GM12872 (cell line): ENCODE data around the gene MCIDAS.

ENCODE experiments used
- TF ChIP-seq, protein P1 (sequence below): IDR thresholded peaks from 3 replicates; pipeline ENCODE4 v1.5.1; 2011; ENCODE audit warnings: low read depth, mild to moderate bottlenecking, low read length, moderate library complexity; ENCODE audit not compliant: insufficient read depth

Gene MCIDAS

DNA sequence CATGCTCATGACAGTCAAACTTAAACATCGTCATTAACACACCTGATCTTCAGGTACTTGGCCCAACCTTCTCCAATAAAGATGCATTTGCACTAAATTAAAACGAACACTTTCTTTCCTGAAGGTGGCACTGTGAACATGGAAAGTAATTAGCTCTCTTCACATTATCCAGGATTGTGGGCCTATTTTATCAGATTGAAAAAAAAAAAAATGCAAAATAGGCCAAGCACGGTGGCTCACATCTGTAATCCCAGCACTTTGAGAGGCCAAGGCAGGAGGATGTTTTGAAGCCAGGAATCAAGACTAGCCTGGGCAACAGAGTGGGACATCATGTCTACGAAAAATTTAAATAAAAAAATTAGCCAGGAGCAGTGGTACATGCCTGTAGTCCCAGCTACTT lies 39.7 kb downstream of the MCIDAS start:
- TF ChIP-seq, protein P1, sequence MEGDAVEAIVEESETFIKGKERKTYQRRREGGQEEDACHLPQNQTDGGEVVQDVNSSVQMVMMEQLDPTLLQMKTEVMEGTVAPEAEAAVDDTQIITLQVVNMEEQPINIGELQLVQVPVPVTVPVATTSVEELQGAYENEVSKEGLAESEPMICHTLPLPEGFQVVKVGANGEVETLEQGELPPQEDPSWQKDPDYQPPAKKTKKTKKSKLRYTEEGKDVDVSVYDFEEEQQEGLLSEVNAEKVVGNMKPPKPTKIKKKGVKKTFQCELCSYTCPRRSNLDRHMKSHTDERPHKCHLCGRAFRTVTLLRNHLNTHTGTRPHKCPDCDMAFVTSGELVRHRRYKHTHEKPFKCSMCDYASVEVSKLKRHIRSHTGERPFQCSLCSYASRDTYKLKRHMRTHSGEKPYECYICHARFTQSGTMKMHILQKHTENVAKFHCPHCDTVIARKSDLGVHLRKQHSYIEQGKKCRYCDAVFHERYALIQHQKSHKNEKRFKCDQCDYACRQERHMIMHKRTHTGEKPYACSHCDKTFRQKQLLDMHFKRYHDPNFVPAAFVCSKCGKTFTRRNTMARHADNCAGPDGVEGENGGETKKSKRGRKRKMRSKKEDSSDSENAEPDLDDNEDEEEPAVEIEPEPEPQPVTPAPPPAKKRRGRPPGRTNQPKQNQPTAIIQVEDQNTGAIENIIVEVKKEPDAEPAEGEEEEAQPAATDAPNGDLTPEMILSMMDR: 0 out of 3 replicates have a peak, but pooled peaks have one; percentile 25

DNA sequence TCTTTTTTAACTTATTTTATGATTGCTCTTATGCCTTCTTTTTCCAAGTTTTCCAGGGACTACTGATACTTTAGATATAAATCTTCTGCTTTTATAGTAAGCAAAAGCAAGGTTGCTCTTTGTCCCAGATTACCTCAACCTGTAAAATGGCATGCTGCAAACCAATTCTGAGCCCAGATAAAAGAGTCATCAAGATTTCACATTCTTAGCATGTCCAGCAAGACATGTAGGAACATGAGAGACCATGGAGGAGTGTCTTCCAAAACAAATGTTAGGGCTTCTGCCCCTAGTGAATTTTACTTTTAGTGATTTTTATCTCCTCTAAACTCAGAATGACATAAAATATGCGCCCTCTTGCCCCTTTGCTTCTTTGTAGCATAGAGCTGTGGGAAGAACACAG lies 47.1 kb downstream of the MCIDAS start:
- TF ChIP-seq, protein P1: no peak

- TF ChIP-seq, protein P1: no peak
These were observed 50.0 kb downstream of the MCIDAS start for GRCh38 chr5:55177078-55177477.

DNA sequence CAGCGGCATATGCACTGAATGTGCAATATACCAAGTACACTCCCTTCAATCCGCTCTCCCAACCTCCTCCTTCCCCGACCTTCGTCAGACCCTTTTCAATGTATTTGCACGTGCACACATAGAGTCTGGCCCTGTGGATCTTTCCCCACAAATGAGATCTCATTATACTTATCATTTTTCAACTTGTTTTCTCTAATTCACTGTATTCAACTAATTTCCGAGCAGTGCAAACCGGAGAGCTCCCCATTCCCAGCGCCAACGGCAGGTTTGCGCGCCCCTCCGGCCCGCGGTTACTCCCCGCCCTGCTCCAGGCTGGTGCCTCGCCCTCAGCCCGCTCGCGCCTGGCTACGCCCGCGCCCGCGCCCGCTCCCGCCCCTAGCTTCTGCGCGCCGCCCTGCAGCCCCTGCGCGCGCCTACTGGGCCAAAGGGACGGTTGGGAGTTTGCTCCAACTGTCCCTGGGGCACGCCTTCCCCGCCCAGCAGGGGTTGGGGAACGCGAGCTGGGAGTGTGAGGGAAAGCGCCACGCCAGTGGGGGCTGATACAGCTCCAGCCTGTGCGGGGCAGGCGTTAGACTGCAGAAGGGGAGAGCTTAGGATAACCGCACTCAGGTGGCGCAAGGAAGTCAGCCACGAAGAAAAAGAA lies 50.8 kb downstream of the MCIDAS start:
- TF ChIP-seq, protein P1: no peak

DNA sequence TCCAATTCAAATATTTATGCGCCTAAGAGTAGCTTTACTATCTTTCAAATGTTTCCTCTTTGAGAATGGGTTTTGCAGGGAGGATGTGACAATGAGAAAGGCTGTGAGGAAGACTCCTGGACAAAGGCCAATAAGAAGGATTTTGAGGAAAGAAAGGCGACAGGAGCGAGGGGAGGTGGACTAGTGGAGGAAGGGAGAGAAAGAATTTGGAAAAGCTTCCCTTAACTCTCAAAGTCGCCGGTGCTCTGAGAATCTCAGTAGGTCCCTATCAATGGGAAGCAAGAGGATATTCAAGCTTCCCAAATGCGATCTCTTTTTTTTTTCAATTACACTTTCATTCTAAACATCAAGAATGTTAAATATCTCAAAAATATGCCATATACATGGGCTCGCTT lies 51.3 kb downstream of the MCIDAS start:
- TF ChIP-seq, protein P1: no peak

DNA sequence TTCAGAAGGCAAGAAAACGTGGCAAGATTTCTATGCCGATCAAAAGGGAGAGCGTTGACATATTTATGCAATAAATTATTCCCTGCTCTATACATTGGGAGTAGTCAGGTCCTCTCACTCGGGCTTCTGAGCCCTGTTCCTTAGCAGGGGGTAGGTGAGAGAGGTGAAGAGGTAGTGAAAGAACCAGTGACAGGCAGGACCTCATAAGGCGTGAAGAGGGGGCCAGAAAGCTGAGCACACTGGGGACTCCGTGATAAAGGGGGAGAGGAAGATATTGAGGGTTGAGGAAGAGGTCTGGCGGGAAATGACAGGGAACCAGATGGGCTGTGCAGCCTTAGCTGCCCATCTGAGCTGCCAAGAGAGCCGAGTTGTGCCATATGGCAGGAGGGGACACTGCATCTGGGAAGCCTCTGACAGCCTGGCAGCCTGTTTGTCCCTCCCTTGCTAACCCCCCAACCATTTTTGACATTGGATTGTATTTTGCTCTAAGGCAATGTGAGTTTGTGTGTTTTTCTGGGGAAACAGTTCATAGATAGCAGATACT lies 53.4 kb downstream of the MCIDAS start:
- TF ChIP-seq, protein P1: no peak

- TF ChIP-seq, protein P1: no peak
These were observed 54.0 kb downstream of the MCIDAS start, which contains the start of gene CDC20B for GRCh38 chr5:55172937-55173686. Gene CDC20B (minus strand): TSS chr5:55173177. CDS start chr5:55173000, 177 bp downstream.
